Astrocyte of the cerebellum (primary cell): ENCODE measurements around the gene UBP1.

Source experiments
- DNase-seq: peaks from one replicate; pipeline ENCODE4 v3.0.0-alpha.2; 2011; ENCODE audit warnings: low read depth
- H3K4me3 ChIP-seq: 2 replicates; pipeline ENCODE4 v1.5.1; 2011; ENCODE audit warnings: mild to moderate bottlenecking, low read depth, low read length, moderate library complexity
- CTCF ChIP-seq: IDR thresholded peaks from 2 replicates; pipeline ENCODE4 v1.5.1; 2012; ENCODE audit warnings: low read length, low read depth, moderate library complexity, mild to moderate bottlenecking; ENCODE audit errors: missing control alignments
- in situ Hi-C: cut with HindIII; loops from 2 replicates; pipeline ENCODE4 v1.10.0; 2017; ENCODE audit warnings: low sequenced_read_pairs

Gene UBP1

GRCh38 chr3:33383951-33384350, 56.3 kb downstream of the UBP1 start:
- in situ Hi-C loops, result no loop called here
- no peak for DNase-seq
- TF ChIP-seq CTCF, result no peak
- no peak overlapping the region for H3K4me3 ChIP-seq

GRCh38 chr3:33380653-33381052, 59.6 kb downstream of the UBP1 start:
- in situ Hi-C loops, result no loop called here
- H3K4me3 ChIP-seq, result no peak overlapping the region
- DNase-seq, result no peak
- TF ChIP-seq CTCF, result no peak

GRCh38 chr3:33377931-33378330, 62.3 kb downstream of the UBP1 start:
- no peak overlapping the region for H3K4me3 ChIP-seq
- DNase-seq, result no peak
- in situ Hi-C loops, result no loop called here
- TF ChIP-seq CTCF, result no peak

DNA sequence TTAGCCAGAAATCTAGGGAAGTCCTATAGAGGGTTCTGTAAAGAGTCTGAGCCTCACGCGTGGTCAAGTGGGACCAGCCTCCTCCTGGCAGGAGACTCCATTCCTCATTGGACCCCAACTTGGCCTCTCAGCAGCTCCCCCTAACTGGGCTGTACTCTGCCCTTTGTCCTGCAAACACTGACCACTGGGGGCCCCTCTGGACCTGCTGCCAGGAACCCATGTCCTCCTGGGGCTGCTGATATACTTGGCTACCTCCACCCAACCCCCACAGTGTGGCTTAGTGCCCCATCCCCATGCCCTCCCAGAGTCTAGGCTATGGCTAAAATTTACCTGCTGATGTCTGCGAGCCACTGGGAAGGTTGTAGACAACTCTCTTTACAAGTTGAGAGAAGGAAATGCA, 62.7 kb downstream of the UBP1 start:
- TF ChIP-seq CTCF, result no peak
- in situ Hi-C loops, result no loop called here
- no peak for DNase-seq
- no peak overlapping the region for H3K4me3 ChIP-seq

DNA sequence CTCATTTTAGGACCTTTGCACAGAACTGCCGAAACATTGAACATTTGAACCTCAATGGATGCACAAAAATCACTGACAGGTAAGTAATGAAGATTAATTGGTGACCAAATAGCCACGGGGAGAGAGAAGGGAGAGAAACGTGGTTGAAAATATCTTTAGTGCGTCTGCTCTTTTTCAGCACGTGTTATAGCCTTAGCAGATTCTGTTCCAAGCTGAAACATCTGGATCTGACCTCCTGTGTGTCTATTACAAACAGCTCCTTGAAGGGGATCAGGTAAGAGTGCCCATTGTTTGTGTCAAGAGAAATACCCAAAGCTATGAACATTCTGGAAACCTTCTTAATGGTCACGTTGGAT, 67.1 kb downstream of the UBP1 start:
- no peak for TF ChIP-seq CTCF
- no peak for DNase-seq
- in situ Hi-C loops, result no loop called here
- H3K4me3 ChIP-seq, result no peak overlapping the region

DNA sequence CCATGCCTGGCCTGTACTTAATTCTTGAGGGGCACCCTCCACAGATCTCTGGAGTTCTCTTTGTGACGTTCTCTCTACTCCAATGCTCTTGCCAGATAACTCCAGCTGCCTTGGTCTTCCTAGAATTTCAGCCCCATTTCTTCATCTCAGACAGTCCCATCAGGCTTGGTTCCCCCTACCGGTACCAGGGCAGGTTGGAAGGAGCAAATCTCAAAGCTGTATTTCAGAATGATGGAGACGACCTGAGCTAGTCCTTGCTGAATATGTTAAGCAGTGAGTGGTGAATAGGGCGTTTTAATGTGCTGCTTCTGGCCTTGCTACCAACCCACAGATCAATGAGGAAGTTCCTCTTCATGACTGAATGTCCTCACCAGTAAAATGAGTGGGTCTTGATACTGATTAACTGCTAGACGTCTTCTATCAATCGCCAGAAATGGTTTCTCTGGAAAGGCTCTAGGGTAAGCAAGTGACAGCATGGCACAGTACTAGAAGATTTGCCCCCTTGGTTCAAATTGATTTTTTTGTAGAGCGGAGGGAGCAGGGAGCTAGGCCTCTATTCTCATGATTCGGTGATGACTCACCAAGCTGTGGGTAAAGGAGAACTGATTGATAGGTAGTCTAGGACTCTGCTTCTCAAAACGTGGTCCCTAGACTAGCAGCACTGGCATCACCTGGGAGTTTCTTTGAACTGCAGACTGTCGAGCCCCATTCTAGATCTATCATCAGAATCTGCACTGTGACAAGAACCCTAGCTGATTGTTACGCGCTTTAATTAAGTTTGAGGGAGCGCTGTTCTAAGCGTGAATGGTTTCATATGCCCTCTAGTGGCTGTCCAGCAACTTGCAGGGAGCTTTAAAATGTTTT, 67.8 kb downstream of the UBP1 start:
- TF ChIP-seq CTCF, result peak; percentile 94
- peak; percentile 40 for DNase-seq
- in situ Hi-C loops, result no loop called here
- H3K4me3 ChIP-seq, result no peak overlapping the region
